ENCODE measurements around the gene DNAJB6.

DNAJB6 gene

GRCh38 chr7:157386979-157387800 is 50.4 kb downstream of the DNAJB6 start:
- H3K79me2 ChIP-seq (ENCODE audit: insufficient read depth, low read length) = peaks cover 32% of the 10 kb centered on the region
- no peaks in the 10 kb centered on the region for H3K27me3 ChIP-seq (ENCODE audit: low read length)
- H3K4me3 ChIP-seq (ENCODE audit: insufficient read depth, low read length, poor library complexity, severe bottlenecking) = no peak overlapping the region
- H4K20me1 ChIP-seq (ENCODE audit: low read depth, low read length) = no peaks in the 10 kb centered on the region
- no peak overlapping the region for H3K27ac ChIP-seq (ENCODE audit: low read depth, low read length)
- peaks cover 22% of the 10 kb centered on the region; the same call in 1 of the 2 replicates for H3K36me3 ChIP-seq (ENCODE audit: low read length)
- peak overlapping the region; percentile 33 for H3K4me2 ChIP-seq (ENCODE audit: low read depth, low read length, poor library complexity, severe bottlenecking)
- TF ChIP-seq CTCF (IDR thresholded peaks at IDR 0.05; ENCODE audit: insufficient read depth, low read length, poor library complexity, severe bottlenecking) (peak; percentile 90), EZH2phosphoT487 (conservative IDR thresholded peaks at IDR 0.05; ENCODE audit: low read length) (no peak)
- H3K9me3 ChIP-seq (ENCODE audit: insufficient read depth, low read length) = no peaks in the 10 kb centered on the region
- peaks cover 18% of the 10 kb centered on the region for H3F3A ChIP-seq (ENCODE audit: insufficient read depth)
- no peak overlapping the region; the same call in 1 of the 2 replicates for H3K9ac ChIP-seq (ENCODE audit: low read length)
- H2AFZ ChIP-seq (ENCODE audit: low read depth, low read length, severe bottlenecking) = peak overlapping the region; percentile 75
- no peaks in the 10 kb centered on the region for H3K9me2 ChIP-seq (replicated peaks; ENCODE audit: insufficient read depth, low read length)

GRCh38 chr7:157388301-157388700 is 51.5 kb downstream of the DNAJB6 start:
- H3K4me3 ChIP-seq (ENCODE audit: insufficient read depth, low read length, poor library complexity, severe bottlenecking) = no peak overlapping the region
- H2AFZ ChIP-seq (ENCODE audit: low read depth, low read length, severe bottlenecking) = no peak overlapping the region
- H3K36me3 ChIP-seq (ENCODE audit: low read length) = peaks cover 16% of the 10 kb centered on the region; the same call in 1 of the 2 replicates
- no peak overlapping the region for H3K4me2 ChIP-seq (ENCODE audit: low read depth, low read length, poor library complexity, severe bottlenecking)
- no peaks in the 10 kb centered on the region for H3K9me2 ChIP-seq (replicated peaks; ENCODE audit: insufficient read depth, low read length)
- no peak for TF ChIP-seq CTCF (IDR thresholded peaks at IDR 0.05; ENCODE audit: insufficient read depth, low read length, poor library complexity, severe bottlenecking)
- TF ChIP-seq EZH2phosphoT487 (conservative IDR thresholded peaks at IDR 0.05; ENCODE audit: low read length) = no peak
- H3K9ac ChIP-seq (ENCODE audit: low read length) = no peak overlapping the region
- H3K27me3 ChIP-seq (ENCODE audit: low read length) = no peaks in the 10 kb centered on the region
- H3K27ac ChIP-seq (ENCODE audit: low read depth, low read length) = no peak overlapping the region
- no peaks in the 10 kb centered on the region for H4K20me1 ChIP-seq (ENCODE audit: low read depth, low read length)
- H3K79me2 ChIP-seq (ENCODE audit: insufficient read depth, low read length) = peaks cover 35% of the 10 kb centered on the region
- H3K9me3 ChIP-seq (ENCODE audit: insufficient read depth, low read length) = no peaks in the 10 kb centered on the region
- peaks cover 18% of the 10 kb centered on the region for H3F3A ChIP-seq (ENCODE audit: insufficient read depth)

DNA sequence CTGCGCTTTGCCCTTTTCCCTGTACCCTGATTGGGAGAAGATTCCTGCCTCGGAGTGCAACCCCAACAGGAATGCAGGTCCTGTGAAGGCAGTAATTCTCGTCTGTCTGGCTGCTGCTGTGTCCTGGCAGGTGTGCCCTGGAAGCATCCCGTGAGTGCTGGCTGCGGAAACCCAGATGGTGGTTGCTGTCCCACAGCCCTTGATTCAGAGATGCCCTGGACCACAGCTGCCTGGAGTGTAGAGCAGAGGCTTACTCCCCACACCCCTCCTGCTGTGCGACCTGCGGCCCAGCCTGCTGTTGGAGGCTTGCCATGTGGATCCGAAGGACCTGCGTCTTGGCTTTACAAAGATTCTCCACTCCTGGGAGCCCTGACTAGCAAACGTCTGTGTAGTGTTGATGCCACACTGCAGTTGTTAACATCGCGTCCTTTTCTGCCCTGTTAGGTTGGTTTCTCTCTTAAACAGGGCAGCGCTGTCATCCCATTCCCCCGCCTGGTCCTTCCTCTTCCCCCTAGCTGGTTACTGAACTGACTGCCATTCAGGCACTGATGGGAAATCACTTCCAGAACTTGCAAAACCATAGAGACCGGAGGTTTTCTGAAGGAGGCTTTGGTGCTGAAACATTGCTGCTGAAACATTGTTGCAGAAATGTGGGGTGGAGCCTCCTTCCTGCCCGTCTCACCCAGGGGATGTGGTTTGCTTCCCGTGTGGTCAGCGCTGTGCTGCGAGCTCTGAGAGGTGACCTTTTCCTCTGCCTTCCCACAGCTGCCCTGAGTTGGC is 53.3 kb downstream of the DNAJB6 start:
- no peak overlapping the region for H3K9ac ChIP-seq (ENCODE audit: low read length)
- no peak for TF ChIP-seq EZH2phosphoT487 (conservative IDR thresholded peaks at IDR 0.05; ENCODE audit: low read length)
- no peak for TF ChIP-seq CTCF (IDR thresholded peaks at IDR 0.05; ENCODE audit: insufficient read depth, low read length, poor library complexity, severe bottlenecking)
- no peak overlapping the region for H3K4me2 ChIP-seq (ENCODE audit: low read depth, low read length, poor library complexity, severe bottlenecking)
- H3K27me3 ChIP-seq (ENCODE audit: low read length) = no peaks in the 10 kb centered on the region
- peaks cover 41% of the 10 kb centered on the region for H3K79me2 ChIP-seq (ENCODE audit: insufficient read depth, low read length)
- no peaks in the 10 kb centered on the region for H4K20me1 ChIP-seq (ENCODE audit: low read depth, low read length)
- H2AFZ ChIP-seq (ENCODE audit: low read depth, low read length, severe bottlenecking) = no peak overlapping the region
- no peak overlapping the region for H3K4me3 ChIP-seq (ENCODE audit: insufficient read depth, low read length, poor library complexity, severe bottlenecking)
- H3K36me3 ChIP-seq (ENCODE audit: low read length) = peaks cover 4% of the 10 kb centered on the region; the same call in 1 of the 2 replicates
- peaks cover 2% of the 10 kb centered on the region; the same call in 1 of the 2 replicates for H3F3A ChIP-seq (ENCODE audit: insufficient read depth)
- no peaks in the 10 kb centered on the region for H3K9me3 ChIP-seq (ENCODE audit: insufficient read depth, low read length)
- no peak overlapping the region for H3K27ac ChIP-seq (ENCODE audit: low read depth, low read length)
- H3K9me2 ChIP-seq (replicated peaks; ENCODE audit: insufficient read depth, low read length) = no peaks in the 10 kb centered on the region
